Astrocyte (in vitro differentiated cells and primary cell): Measurements from ENCODE around the gene ATP8B1.

Experiments used
- EZH2 ChIP-seq: IDR thresholded peaks from 2 replicates; pipeline ENCODE4 v1.6.1; 2012; ENCODE audit warnings: mild to moderate bottlenecking, low read length, inconsistent platforms; ENCODE audit not compliant: insufficient read depth
- TF ChIP-seq, protein P1 (sequence below): IDR thresholded peaks from 2 replicates; pipeline ENCODE4 v1.5.1; 2011; ENCODE audit warnings: low read depth, mild to moderate bottlenecking, inconsistent platforms, low read length, moderate library complexity; ENCODE audit not compliant: insufficient read depth

DNA sequence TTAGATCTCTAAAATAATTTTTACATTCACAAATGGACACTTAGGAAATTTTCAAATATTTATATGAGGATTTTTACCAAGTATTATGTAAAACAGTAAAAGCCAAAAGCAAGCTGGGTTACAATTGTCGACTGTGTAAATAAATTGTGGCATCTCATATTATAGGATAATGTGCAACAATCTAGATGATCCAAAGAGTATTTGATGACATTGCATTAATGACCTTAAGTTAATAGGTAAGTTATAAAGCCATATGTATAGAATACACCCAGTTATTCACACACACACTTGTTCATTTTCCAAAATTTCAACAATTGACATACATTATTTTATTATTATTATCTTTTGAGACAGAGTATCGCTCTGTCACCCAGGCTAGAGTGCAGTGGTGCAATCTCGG, 69.3 kb downstream of the ATP8B1 start:
- TF ChIP-seq, protein P1, sequence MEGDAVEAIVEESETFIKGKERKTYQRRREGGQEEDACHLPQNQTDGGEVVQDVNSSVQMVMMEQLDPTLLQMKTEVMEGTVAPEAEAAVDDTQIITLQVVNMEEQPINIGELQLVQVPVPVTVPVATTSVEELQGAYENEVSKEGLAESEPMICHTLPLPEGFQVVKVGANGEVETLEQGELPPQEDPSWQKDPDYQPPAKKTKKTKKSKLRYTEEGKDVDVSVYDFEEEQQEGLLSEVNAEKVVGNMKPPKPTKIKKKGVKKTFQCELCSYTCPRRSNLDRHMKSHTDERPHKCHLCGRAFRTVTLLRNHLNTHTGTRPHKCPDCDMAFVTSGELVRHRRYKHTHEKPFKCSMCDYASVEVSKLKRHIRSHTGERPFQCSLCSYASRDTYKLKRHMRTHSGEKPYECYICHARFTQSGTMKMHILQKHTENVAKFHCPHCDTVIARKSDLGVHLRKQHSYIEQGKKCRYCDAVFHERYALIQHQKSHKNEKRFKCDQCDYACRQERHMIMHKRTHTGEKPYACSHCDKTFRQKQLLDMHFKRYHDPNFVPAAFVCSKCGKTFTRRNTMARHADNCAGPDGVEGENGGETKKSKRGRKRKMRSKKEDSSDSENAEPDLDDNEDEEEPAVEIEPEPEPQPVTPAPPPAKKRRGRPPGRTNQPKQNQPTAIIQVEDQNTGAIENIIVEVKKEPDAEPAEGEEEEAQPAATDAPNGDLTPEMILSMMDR = no peak
- no peak for TF ChIP-seq EZH2
